DMS53 treated with DMSO at 0.1 percent for 48 hours (cell line): ENCODE measurements around the gene ATAD5.
"Not testable (repeated sequence)": the region's sequence is repeated elsewhere in the genome, so short reads cannot be mapped to it uniquely, and the experiment has no call there.

Experiments used
- DNase-seq: peaks from one replicate; lab custom pipeline; 2025; ENCODE audit not compliant: unreplicated experiment; lab: John Stamatoyannopoulos, UW

Gene ATAD5

DNA sequence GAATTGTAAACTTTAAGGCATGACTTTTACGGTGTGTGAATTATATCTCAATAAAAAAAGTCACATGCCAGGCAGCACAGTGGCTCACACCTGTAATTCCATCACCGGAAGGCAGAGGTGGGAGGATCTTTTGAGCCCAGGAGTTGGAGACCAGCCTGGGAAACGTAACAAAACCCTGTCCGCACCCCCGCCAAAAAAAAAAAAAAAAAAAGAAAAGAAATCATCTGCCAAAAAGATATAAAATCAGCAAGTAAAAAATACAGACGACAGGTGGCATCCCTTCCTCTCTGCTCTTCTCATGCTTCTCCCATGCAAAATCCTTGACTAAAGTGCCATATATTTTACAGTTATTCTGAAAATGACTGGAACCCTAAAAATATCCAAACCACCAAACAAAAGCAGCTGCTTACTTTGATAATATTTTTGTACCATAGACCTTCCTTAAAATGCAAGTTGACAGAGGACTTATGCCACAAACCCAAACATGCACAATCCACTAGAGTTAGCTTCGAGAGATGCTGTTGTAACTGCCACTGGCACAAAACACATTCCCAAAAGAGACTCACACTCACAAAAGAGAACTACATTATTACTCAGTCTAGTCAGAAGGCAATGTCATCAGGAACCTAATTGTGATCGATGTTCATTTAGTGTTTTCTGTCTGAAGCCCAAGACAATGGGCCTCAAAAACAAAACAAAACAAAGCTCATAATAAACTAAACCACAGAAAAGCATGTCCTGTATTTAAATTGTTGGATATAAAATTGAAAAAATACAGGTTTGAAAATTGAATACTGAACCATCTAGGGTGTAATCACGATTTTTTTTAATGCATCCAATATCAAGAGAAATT lies 9.7 kb upstream of the ATAD5 start:
- DNase-seq = no peak

DNA sequence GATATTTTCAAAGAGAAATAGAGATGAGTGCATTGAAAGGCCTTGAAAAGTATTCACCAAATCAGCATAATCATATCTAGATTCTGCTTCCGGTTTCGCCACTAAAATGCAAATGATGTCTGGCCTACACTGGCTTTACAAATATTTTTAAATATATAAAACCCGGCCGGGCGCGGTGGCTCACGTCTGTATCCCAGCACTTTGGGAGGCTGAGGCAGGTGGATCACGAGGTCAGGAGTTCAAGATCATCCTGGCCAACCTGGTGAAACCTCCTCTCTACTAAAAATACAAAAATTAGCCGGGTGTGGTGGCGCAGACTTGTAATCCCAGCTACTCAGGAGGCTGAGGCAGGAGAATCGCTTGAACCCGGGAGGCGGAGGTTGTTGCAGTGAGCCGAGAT lies 8.8 kb upstream of the ATAD5 start:
- not testable (repeated sequence) for DNase-seq

DNA sequence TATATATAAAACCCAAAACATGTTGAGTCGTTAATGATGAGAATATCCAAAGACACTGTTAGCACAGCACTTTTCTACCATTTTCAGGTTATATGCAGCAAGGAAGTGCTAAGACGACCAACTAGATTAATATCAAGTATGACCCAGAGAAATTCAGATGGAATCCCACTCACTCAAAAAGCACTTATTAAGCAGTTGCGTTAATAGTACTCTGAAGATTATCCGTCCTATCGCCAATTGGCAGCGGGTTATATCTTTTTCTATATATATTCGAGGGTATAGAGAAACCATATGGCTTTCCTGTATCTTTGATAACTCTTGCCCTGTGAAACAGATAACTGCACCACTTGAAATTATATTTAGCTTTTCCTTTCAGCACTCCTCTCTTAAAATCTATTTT lies 8.3 kb upstream of the ATAD5 start:
- no peak for DNase-seq

DNA sequence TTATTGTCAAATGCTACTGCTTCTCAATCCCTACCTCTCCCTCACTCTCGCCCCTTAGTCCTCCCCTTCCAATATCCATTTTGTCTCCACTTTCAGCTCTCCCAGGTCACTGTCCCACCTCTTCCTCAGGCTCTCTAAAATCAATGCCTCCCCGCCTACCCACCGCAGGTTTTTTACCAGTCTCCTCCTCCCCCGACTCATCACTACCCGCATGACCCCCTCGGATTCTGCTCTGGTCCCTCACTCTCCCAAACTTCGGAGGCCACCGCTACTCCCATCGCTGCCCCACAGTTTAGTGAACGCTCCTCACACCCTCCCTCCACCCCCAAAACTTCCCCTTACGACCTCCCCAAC lies 7.8 kb upstream of the ATAD5 start:
- DNase-seq = no peak

DNA sequence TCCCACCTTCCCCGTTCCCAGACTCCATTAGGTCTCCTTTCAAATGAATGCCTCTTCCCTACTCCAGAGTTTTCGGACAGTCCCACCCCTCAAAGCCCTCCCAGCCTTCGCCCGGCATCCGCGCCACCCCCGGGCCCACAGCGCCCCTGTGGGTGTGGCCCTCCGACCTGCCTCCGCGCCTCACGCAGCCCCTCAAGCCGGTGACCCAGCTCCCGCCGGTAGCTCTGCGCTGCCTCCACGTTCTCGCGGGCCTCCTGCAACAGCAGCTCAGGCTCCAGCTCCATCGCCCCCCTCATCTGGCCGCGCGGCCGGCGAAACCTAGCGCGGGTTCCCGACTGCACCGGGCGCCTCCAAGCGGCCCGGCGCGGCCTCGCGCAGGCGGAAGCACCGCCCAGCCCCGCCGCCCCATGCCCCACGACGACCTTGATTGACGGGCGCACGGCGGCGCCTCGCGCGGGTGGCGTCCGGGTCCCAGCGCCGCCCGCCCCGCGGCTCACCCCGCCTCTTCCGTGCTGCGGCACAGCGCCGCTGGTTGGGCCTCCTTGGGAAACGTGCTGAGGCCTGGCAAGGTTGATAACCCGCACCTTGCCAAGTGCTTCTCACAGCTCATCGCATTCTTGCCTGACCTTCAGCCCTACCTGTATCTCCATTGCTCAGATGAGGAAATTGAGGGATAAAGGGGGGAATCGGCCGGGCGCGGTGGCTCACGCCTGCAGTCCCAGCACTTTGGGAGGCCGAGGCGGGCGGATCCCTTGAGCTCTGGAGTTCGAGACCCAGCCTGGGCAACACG lies 7.2 kb upstream of the ATAD5 start, which contains the start of gene CRLF3:
Gene CRLF3, minus strand, starts transcription at position 337 of the 790 bp plus-strand sequence. Its CDS starts 41 bp downstream, at position 296.
- DNase-seq = peak; percentile 76

DNA sequence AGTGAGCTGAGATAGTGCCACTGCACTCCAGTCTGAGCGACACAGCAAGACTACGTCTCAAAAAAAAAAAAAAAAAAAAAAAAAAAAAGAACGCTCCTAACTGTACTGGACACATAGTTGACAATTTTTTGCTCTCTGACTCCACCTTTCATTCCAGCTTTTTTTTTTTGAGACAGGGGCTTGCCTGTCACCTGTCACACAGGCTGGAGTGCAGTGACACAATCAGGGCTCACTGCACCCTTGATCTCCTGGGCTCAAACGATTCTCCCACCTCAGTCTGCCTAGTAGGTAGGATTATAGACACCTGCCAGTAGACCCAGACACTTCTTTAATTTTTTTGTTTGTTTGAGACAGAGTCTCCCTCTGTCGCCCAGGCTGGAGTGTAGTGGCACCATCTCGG lies 4.7 kb upstream of the ATAD5 start:
- DNase-seq = no peak

DNA sequence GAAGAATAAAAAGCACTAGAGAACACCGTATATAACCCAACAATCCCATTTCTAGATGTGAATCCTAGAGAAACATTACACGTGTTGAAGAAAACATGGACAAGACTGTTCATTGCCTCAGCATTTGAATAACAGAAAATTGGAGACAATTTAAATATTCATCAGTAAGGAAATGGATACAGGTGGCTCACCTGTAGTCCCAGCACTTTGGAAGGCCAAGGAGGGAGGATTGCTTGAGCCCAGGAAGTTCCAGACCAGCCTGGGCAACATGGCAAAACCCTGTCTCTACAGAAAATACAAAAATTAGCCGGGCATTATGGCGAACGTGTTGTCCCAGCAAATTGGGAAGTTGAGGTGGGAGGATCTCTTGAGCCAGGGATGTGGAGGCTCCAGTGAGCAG lies 2.7 kb upstream of the ATAD5 start:
- no peak for DNase-seq

DNA sequence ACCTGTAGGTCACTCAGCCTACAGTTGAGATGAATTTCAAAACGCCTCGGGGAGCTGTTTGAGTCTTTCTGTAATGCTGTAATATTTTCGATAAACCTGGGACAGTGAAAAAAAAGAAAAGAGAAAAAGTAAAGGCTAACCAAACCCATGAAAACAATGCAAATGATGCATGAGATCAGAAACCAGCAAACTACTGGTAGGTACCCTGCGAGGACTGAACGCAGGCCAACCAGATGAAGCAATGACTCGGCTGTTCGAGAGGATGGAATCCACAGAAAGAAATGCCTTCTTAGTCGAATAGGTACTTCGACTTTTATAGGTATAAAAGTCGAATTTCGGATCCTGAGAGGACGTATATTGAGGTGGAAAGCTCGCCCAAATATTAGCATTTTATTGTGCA lies 509 bp upstream of the ATAD5 start:
- DNase-seq = no peak

DNA sequence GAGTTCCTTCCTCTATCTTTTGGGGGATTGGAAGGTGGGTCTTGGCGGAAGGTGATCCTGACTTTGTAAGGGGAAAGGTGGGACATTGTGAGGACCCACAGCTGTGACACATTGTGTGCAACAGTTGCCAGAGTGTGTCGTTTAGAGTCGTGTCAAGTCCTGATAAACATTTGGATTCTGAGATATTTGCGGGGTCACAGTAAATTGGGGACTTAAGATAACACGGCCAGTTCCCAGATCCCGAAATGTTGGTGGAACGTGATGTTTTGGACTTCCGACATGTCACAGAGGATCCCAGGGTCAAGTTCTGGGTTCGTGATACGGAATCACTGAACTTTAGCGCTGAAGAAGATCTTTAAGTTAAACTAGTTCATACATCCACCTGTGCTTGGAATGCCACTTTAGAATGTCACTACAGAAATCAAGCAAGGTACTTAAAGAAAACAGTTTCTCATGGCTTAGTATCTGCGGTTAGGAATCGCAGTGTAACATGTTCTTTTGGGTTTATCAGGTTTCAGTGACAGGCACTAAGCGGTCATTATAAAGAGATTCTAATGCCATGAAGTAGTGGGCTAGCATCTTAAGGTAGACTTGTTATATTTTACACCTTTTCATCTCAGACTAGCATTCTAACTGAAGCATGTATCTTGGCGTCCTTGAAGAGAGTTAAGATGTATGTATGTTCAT lies 815 bp downstream of the ATAD5 start:
- DNase-seq = no peak

DNA sequence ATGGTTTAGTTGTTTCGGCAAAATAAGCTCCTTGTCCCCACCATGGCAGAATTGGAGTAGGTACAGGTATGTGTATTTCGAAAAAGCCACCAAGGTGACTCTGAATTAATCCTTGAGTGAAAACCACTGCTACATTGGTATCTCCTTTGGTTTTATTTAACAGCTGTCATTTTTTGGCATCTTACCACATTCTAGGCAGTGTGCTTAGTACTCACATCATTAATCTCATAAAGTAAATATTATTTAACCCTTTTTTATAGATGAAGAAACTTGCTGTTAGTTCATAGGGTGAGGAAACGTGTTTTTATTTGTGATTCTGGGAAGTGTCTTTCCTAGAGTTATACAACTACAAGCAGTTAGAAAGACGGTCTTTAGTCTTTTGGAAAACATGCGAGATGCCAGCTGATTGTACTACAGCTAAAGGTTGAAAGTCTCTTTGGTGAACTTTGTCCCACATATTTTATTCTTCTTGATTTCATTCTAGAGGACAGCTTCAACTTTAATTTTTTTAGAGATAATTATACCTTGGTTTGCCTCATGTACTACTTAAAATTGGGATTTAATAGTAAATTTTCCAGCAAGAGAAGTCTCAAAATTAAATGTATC lies 6.5 kb downstream of the ATAD5 start:
- DNase-seq = no peak

DNA sequence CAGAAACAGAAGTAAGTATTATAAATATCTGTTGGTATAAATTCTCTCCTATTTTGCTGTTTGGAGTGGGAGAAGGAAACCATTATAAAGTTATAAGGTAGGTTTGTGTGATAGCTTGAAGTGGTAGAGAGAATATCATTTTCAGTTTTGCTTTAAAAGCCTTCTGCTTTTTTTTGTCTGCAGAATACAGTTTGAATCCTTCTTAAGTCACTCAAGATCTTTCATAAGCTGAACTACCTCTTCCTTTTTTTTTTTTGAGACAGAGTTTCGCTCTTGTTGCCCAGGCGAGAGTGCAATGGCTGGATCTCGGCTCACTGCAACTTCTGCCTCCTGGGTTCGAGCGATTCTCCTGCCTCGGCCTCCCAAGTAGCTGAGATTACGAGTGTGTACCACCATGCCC lies 9.0 kb downstream of the ATAD5 start:
- no peak for DNase-seq

DNA sequence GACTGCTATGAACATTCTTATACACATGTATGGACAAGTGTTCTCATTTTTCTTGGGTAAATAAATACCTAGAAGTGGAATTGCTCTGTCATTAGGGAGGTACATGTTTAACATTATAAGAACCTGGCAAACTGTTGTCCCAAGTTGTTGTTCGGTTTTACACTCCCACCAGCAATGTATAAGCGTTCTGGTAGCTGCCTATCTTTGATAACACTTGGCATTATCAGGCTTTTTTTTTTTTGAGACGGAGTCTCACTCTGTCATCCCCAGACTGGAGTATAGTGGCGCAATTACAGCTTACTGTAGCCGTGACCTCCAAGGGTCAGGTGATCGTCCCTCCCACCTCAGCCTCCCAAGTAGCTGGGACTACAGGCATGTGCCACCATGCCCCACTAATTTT lies 16.3 kb downstream of the ATAD5 start:
- no peak for DNase-seq

DNA sequence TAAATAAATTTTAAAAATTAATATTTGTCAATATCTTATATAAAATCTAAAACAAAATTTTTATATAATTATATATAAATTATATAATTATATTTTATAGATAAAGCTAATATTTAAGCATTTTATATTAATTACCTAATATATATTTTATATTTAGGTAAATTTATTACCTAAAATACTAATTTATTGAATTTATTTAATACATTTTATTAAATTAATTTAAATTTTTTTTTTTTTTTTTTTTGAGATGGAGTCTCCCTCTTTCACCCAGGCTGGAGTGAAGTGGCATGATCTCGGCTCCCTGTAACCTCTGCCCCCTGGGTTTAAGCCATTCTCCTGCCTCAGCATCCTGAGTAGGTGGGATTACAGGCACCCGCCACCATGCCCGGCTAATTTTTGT lies 22.4 kb downstream of the ATAD5 start:
- no peak for DNase-seq

DNA sequence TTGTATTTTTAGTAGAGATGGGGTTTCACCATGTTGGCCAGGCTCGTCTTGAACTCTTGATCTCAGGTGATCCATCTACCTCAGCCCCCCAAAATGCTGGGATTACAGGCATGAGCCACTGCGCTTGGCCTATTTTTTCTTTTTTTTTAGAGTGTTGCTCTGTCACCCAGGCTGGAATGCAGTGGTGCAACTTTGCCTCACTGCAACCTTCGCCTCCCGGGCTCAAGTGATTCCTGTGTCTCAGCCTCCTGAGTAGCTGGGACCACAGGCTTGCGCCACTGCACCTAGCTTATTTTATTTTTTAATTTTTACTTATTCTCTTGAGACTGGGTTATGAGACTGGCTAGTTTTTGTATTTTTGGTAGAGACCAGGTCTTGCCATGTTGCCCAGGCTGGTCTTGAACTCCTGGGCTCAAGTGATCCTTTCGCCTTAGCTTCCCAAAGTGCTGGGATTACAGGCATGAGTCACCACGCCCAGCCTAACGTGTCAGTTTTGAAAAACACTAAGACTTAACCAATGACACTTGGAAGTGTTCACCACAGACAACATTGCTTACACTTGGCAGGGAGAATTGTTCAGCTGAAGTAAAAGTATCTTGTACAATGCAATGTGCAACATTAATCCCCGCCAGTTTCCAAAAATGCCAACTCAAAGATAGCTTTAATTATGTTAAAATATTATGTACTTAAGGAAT lies 26.9 kb downstream of the ATAD5 start:
- no peak for DNase-seq

DNA sequence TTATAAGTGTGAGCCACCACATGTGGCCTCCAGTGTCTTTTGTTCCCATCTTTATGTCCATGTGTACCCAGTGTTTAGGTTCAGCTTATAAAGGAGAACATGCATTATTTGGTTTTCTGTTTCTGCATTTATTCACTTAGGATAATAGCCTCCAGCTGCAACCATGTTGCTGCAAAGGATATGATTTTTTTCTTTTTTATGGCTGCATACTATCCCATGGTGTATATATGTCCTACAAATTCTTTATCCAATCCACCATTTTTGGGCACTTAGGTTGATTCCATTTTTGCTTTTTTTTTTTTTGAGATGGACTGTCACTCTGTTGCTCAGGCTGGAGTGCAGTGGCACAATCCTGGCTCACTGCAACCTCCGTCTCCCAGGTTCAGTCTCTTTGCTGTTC lies 32.9 kb downstream of the ATAD5 start:
- no peak for DNase-seq

DNA sequence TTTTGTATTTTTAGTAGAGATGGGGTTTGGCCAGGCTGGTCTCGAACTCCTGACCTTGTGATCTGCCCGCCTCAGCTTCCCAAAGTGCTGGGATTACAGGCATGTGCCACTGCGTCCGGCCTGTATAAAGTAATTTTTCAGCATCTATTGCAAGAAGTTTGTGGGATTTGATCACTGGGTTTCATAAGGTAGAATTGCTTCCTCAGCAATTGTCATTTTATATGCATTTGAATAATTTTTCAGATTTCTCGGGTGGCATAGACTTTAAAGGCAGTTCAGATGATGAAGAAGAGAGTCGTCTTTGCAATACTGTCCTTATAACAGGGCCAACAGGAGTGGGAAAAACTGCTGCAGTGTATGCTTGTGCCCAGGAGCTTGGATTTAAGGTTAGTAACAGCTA lies 37.2 kb downstream of the ATAD5 start:
- no peak for DNase-seq

DNA sequence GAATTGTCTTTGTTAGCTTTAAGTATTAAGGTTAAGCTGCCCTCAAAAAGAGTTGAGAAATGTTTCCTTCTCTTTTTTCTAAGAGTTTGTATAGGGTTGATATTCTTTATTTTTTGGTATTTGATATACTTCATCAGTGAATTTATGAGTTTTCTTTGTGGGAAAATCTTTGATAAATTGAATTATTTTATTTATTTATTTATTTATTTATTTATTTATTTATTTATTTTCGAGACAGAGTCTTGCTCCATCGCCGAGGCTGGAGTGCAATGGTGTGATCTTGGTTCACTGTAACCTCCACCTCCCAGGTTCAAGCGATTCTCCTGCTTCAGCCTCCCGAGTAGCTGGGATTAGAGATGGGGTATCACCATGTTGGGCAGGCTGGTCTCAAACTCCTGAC lies 54.4 kb downstream of the ATAD5 start:
- no peak for DNase-seq

DNA sequence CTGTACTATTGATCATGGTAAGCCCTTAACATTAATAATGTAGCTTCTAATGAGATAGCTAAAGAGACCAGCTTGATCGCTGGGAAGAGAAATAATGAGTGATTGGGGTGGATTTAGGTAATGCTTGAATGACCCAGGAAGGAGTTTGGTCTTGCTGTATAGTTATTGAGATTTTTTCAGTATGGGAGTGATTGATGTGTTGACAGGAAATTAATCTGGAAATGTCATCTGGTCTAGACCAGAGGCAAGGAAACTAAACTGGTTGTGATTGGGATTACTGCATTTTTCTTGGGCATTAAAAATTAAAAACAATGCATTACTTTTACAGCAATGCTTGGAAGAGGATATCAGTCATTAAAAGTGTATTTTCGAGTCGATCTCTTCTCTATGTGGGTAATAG lies 62.5 kb downstream of the ATAD5 start:
- DNase-seq = no peak

DNA sequence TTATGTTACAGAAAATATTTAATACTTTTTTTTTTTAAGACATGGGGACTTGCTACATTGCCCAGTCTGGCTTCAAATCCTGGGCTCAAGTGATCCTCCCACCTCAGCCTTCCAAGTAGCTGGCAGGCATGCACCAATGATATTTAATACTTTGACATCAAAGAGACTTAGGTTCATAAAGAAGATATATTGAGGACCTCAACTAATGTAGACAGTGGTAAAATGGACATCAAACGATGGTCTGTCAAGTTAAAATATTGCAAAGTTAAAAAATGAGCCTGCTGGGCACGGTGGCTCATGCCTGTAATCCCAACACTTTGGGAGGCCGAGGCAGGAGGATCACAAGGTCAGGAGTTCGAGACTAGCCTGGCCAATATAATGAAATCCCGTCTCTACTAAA lies 65.5 kb downstream of the ATAD5 start:
- no peak for DNase-seq

DNA sequence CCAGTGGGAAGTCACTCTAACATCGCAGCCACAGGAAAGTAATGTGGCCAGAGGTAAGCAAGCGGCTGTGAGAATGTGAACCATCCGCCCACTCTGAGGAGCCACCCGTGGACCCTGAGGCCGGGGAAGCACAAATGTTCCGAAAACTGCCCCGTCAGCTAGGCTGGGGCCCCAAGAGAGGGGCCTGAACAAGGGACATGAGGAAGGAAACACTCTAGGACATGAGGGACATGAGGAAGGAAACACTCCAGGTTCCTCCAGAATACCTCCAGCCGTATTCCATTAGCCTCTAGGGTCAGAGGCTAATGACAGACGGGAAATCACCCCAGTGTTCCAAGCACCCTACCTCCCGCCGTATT lies 74.0 kb downstream of the ATAD5 start:
- no peak for DNase-seq
